Measurements from ENCODE around the gene CYP19A1.

Gene CYP19A1

DNA sequence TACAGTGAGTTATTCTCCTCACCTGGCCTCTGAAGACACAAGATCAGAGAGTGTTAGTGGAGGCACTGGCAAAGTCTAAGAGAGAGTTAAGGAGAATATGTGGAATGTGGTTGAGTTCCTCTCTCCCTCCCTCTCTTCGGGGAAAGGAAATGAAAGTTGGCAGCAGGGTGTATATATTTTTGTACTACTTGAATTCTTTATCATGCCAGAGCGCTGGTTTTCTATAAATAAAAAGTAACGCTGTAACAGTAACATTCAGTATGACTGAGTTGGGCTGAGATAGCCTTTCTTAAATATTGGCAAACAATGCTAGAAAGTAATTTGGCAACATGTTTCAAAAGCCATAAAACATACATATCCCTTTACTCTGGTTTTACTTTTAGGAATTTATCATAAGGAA lies 166.2 kb downstream of the CYP19A1 start:
- no peak for DNase-seq

DNA sequence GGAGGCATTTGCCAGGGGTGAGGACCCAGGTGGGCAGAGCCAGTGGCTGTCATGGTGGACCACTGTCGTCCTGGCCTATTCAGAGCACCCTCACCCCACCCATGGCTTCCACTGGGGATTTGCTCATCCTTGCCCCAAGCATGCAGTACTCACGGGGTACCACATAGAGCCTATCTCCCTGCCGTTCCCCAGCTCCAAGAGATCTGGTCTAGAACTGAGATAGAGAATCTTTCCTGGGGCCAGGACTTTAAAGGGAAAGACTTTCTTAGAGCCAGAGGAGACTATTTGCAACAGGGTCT lies 166.8 kb downstream of the CYP19A1 start:
- no peak for DNase-seq

DNA sequence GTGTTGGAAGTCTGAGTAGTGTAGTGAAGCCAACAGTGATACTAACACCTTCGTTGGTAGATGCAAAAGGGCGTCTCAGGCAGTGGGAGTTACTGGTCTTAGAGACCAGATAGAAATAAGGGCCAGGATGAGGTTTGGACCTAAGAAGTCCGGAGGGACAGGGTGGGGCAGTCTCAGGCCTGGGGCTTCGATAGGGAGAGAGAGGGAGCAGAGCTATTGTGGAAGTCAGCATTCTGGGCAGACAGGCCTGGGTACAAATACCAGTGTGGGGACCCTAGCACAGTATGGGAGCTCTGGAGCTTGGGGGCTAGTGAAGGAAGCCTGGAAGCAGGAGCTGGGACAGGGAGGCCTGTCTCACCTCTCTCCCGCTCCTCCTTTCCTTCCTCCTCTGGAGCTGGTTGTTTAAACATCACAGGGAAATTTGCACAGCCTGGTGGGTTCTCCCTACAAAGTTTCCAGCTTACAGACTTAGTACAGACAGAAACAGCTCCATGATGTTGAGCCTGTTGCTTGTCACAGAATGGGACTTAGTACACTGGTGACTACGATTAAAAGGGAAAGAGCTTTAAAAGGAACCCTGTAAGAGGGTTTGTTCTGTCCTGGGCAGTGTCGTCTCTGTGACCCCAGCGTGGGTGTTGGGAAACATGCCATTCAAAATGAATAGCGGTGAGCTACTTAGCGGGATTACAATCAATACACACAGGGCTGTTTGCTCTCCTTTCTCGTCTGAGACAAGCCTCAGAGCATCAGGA lies 167.3 kb downstream of the CYP19A1 start:
- DNase-seq: no peak

DNA sequence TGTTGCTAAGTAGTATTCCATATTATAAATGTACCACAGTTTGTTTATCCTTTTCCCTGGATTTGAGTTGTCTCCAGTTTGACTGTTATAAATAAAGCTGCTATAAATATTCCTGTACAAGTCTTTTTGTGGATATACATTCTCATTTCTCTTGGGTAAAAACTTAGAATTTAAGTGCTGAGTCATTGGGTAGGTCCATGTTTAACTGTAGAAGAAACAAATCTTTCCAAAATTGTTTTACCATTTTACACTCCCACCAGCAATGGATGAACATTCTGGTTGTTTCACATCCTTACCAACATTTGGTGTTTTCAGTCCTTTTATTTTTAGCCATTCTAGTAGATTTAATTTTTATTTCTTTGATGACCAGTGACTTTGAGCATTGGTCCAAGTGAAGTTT lies 169.7 kb downstream of the CYP19A1 start:
- no peak for DNase-seq

DNA sequence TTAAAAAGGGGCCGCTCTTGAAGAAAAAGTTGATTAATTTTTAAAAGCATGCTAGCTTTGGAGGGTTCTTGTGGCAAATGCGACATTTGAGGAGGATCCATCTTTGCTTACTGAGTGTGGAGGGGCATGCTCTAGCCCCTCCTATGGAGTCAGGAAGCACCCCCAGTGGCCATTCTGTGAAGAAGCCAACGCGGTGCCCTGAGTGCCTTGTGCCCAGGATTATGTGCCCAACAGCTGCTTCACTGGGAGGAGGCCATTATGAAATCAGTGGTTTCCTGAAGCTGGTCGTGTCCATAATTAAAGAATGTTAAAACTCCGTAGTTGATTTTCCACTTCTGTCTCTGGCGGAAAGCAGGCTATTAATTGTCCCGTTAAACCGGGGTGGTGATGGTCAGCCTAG lies 174.6 kb downstream of the CYP19A1 start:
- DNase-seq: no peak

DNA sequence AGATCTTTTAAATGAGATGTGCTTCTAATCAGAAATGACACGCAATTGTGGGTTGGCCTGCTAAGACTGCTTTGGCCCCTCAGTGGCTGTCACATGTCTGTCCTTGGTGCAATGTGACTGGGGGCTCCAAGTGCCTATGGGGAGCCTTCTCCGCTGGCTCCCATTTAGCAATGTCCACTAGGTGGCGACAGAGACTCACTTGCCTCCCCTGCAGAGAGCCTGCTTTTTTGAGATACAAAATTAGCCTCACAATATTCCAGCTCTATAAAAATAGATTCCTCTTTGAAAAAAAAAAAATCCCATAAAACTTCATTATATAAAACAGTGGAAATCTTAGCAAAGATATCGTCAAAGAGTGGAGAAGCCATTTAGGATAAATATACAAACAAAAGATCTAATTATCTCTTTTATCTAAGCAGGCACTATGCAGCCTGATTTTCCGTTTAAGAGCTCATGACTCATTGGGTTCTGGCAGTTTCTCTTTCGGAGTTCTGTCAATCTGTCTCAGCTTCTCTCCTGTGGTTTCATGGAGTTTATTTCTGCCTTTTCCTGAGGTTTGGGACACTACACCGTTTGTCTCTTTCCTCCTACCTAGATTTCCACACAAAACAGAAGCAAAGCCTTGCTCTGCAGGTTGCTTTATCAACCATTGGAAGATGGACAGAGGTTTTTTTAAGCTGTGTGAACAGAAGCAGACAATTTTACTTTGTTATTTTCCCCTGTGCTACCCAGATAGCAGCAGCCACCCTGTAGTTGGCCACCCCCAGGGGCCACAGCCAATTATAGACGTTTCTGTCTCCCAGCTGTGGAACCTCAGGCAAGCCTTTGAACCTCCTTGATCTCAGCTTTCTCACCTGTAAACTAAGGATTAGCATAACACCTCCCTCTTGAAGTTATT lies 175.3 kb downstream of the CYP19A1 start:
- peak; percentile 29 for DNase-seq

DNA sequence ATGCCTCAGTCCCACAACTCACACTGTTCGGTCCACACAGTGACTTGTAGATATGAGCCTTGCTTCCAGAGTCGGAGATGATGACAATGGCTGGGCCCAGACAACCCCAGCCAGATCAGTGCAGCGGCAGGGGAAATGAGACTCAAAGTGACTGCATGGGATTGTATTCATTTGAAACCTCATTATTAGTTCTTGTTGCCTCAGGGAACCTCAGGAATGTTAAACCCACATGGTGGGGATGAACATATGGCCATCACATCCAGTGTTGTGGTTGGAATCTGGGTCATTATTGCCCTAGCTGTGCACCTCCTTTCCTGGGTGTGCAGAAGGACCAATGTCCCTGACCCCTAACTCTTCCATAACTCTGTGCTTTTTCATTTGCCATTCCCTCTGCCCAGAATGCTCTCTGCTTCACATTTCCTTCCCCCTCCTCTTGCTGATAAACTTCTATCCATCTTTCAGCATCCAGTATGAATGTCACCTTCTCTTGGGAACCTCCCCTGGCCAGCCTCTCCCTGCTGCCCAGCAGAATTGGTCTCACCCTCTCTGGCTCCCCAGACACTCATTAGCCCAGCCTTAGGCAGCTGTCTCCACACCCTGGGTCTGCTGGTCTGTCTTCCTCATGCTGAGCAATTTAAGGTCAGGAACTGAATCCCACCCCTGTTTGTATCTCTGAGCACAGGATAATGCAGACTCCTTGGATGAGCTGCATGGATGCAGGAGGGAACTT lies 176.7 kb downstream of the CYP19A1 start:
- DNase-seq: no peak

DNA sequence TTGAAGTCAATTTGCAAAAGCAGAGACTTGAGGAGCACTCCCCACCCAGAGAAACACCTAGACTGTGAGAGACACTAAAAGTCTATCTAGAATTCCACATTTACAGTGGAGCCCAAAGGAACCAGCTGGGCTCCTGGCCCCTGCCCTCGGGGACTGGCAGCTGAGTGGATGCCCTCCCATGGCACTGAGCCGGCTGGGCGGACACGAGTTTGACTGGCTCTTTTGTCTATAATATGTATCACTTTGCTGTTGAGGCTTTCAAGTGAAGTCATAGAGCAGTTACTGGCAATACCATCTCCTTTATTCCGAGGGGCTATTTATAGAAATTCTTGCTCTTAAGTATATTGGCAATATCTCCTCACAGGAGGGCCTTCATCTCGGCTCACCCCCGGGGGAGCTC lies 177.9 kb downstream of the CYP19A1 start:
- DNase-seq: no peak
